Activated CD4-positive, alpha-beta memory T cell treated with anti-CD3 and anti-CD28 coated beads, Interleukin-2, amount 10 ng/mL, durations not matched to agents 7 days and 5 days (primary cell): ENCODE data around the gene KHSRP. TPM values are rescaled to one million over a fixed set of nuclear protein-coding genes. Genes with fewer than 3 reads are reported as not detected.
A peak's percentile ranks its signal among the peaks of the same experiment; 100 is the strongest.

Source experiments
- CTCF ChIA-PET: fragments of 350-600 bp; sonication (Branson Sonifier 250); formaldehyde crosslinking; loops from one replicate; lab custom pipeline; 2021; ENCODE audit warnings: antibody characterized with exemption, inconsistent platforms; lab: Charles Lee
- POLR2A ChIA-PET: fragments of 350-600 bp; sonication (Branson Sonifier 250); formaldehyde crosslinking; loops from one replicate; lab custom pipeline; 2021; ENCODE audit warnings: antibody characterized with exemption; lab: Charles Lee
- DNase-seq: peaks from one replicate; pipeline ENCODE4 v3.0.0-alpha.2; 2020
- H3K27ac Mint-ChIP-seq: one replicate; pipeline ENCODE4 v1.8.0; 2021; ENCODE audit warnings: mild to moderate bottlenecking, mixed read lengths
- H3K27me3 Mint-ChIP-seq: one replicate; pipeline ENCODE4 v1.8.0; 2021; ENCODE audit warnings: mixed read lengths
- H3K36me3 Mint-ChIP-seq: one replicate; pipeline ENCODE4 v1.8.0; 2021; ENCODE audit warnings: low read depth, mixed read lengths
- H3K4me1 Mint-ChIP-seq: one replicate; pipeline ENCODE4 v1.8.0; 2021; ENCODE audit warnings: mixed read lengths
- H3K4me3 Mint-ChIP-seq: one replicate; pipeline ENCODE4 v1.8.0; 2021; ENCODE audit warnings: mild to moderate bottlenecking, mixed read lengths
- H3K9me3 Mint-ChIP-seq: one replicate; pipeline ENCODE4 v1.8.0; 2021; ENCODE audit warnings: mixed read lengths
- total RNA-seq, 2 experiments: library from RNA; stranded (reverse); gene quantifications; one replicate each; pipeline ENCODE4 v1.2.3, GENCODE V29; 2021

KHSRP gene
- total RNA-seq, 2 experiments from 2014 or later = 246 to 250 TPM

DNA sequence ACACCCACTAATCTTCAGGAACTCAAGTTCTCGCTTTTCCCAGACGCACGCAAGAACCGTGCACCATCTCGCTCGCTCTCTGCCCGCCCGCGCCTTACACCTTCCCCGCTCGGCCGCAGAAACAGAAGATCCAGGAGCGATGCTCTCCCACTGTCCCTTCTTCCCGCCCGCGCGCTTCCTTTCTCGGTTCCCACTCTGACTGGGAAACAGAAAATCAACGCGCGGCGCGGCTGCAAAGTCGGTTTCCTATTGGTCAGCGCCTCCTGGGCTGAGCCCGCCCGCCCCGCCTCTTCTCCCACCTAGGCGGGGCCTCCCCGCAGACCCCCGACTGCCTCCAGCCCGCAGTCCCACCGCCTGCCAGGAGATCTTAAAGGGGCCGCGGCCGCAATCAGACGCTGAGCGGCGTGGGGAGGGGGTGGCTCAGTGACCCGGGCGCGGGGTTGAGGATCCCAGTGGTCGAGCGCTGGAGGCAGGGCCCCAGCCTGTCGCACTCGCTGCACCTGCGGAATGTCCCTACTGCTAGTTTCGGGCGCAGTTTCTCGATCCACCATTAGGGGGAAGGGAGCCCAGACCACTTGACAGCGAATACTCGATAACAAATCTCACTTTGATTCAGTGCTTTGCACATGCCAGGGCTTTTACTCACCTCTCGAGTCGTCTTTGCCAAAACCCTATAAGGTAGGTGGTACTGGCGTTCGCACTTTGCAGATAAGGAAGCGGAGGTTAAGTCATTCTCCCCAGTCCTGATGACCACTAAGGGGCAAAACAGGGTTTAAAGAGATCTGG lies 35.7 kb upstream of the KHSRP start:
- Mint-ChIP-seq H3K27ac (peak overlapping the region; percentile 78), H3K9me3 (peaks cover 2% of the 10 kb centered on the region), H3K36me3 (peaks cover 18% of the 10 kb centered on the region), H3K27me3 (no peaks in the 10 kb centered on the region), H3K4me3 (peak overlapping the region; percentile 83), H3K4me1 (peaks cover 19% of the 10 kb centered on the region)
- ChIA-PET CTCF (interaction anchor here (0.9 kb wide), 1 partner anchor 21 kb away, joined by 3 read pairs; the partner anchor contains the start of gene DENND1C), POLR2A (interaction anchor here (1.0 to 1.9 kb wide), 4 partner anchors 21 to 276 kb away, joined by 3 to 19 read pairs (median 4); partner anchors contain the start of gene DENND1C)
- DNase-seq = peak; percentile 97

DNA sequence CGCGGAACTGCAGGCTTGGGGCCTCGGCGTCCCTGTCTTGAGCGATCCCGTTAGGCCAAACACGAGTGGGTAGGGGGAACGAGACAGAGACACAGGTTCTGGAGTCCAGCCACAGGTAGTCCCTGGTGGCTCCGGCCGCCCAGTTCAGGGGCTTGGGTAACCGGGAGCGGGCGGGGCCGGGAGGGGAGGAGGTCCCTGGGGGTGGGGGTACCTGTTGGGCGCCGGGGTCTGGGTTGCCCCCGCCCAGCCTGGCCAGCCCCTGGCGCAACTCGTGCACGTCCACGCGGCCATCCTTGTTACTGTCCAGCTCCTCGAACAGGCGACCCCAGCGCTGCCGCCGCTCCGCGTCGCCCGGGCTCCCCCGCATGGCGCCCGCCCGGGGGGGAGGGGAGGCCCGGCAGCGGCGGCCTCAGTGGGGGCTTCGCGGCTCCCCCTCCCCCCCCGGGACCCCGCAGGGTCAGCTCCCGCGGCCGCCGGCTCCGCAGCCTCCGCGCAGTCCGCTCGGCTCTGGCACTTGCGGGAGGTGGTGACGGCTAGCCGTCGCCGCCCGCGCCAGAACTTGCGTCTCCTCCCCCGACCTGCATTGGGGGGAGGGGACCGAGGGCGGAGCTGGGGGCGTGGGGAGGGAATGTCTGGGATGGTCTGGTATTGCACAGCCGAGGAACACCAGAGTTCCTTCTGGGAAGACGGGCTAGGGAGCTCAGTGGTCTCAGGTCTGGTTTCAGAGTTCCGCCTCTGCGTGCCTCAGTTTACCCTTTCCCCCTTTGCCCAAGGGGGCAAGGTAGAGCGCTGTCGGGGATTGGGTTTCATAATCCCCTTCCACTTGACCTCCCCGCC lies 34.9 kb upstream of the KHSRP start, which contains the start of gene SLC25A23:
TSS of gene SLC25A23 (minus strand) at position 531 of the 837 bp plus-strand sequence. CDS start at position 367, 164 bp downstream.
- CTCF ChIA-PET = interaction anchor here (0.9 kb wide), 1 partner anchor 22 kb away, joined by 3 read pairs; the partner anchor contains the start of gene DENND1C
- peak within 1 kb of the TSS; percentile 78 for H3K27ac Mint-ChIP-seq
- DNase-seq = peak; percentile 74
- H3K9me3 Mint-ChIP-seq = peaks cover 9% of the 10 kb centered on the region
- H3K4me3 Mint-ChIP-seq = peak within 1 kb of the TSS; percentile 88
- peaks cover 19% of the 10 kb centered on the region for H3K4me1 Mint-ChIP-seq
- H3K36me3 Mint-ChIP-seq = peaks cover 26% of the 10 kb centered on the region
- no peaks in the 10 kb centered on the region for H3K27me3 Mint-ChIP-seq
- POLR2A ChIA-PET = interaction anchor here (1.0 to 1.9 kb wide), 4 partner anchors 22 to 277 kb away, joined by 3 to 19 read pairs (median 4); partner anchors contain the start of gene DENND1C

DNA sequence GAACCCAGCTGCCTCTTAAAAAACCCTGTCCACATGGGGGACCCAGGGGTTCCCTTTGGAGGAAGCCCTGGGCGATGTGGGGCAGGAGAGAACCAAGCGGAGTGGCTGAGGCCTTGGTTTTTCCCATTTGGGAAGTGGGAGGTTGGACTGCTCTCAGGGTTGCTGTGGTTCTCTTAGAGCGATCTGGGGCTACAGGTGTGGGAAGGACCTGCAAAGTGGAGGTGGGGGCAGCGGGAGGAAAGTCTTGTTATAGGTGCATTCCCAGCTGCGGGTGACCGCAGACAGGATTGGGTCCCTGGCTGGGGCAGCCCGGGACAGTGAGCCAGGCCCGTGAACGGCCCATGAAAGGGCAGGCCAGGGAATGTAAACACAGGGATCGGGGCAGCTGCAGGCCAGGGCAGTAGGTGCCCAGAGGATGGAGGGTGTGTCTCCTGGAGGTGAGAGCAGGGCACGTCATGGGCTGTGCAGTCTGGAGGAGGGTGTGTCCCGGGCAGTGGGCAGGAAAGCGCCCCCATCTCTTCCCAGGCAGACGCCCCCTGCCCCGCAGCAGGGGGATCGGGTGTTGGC lies 34.2 kb upstream of the KHSRP start:
- Mint-ChIP-seq H3K4me1 (peaks cover 19% of the 10 kb centered on the region), H3K36me3 (peaks cover 33% of the 10 kb centered on the region), H3K9me3 (peaks cover 14% of the 10 kb centered on the region), H3K27me3 (no peaks in the 10 kb centered on the region), H3K4me3 (peak overlapping the region; percentile 88), H3K27ac (peak overlapping the region; percentile 71)
- DNase-seq = no peak
- ChIA-PET POLR2A (interaction anchor here (1.1 to 1.9 kb wide), 4 partner anchors 22 to 65 kb away, joined by 4 to 19 read pairs (median 4); partner anchors contain the start of gene DENND1C), CTCF (interaction anchor here (0.9 to 1.0 kb wide), 3 partner anchors 23 to 159 kb away, joined by 3 read pairs; partner anchors contain the start of gene DENND1C)

DNA sequence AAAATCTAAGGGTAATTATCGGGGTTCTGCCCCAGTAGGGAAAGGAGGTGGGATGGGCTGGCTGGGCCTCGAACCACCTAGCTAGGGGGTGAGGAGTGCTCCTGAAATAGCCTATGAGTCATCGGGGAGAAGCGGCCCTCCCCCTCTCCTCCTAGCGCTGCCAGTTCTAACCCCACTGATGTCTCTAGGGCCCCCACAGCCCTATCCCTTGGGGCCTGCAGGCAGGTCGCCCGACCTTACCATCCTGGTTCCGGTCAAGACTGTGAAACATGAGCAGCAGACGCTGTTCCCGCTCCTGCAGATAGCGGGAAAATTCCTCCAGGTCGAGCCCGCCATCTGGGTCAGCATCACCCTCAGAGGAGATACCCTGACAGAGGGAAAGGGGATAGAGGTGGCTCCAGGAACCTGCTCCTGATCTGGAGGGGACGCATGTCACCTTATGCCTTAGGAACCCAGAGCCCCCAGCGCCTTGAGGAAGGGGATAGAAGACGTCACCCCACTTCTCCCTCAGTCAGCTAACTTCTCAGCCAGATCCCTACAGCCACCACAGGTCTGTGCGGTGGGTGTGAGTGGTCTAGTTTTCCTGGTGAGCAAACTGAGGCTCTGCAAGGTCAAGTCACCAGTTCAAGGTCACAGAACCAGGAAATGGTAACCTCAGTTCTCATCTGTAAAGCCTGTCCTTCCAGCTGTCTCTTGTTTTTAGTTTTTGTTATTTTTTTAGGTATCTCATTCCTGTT lies 33.5 kb upstream of the KHSRP start:
- Mint-ChIP-seq H3K9me3 (peaks cover 17% of the 10 kb centered on the region), H3K27ac (peak overlapping the region; percentile 71), H3K4me3 (peak overlapping the region; percentile 88), H3K36me3 (peaks cover 37% of the 10 kb centered on the region), H3K4me1 (peaks cover 19% of the 10 kb centered on the region), H3K27me3 (no peaks in the 10 kb centered on the region)
- DNase-seq = no peak
- CTCF ChIA-PET = interaction anchor here (0.9 to 1.0 kb wide), 2 partner anchors 23 to 158 kb away, joined by 3 read pairs; partner anchors contain the start of gene DENND1C
- POLR2A ChIA-PET = interaction anchor here (1.1 to 1.9 kb wide), 2 partner anchors 23 to 31 kb away, joined by 4 read pairs; partner anchors contain the start of gene DENND1C

GRCh38 chr19:6455924-6456323 lies 31.3 kb upstream of the KHSRP start:
- H3K36me3 Mint-ChIP-seq = peaks cover 49% of the 10 kb centered on the region
- H3K4me1 Mint-ChIP-seq = peaks cover 16% of the 10 kb centered on the region
- ChIA-PET POLR2A (no interaction called here), CTCF (interaction anchor here (1.1 kb wide), 1 partner anchor 25 kb away, joined by 3 read pairs; the partner anchor contains the start of gene DENND1C)
- peaks cover 17% of the 10 kb centered on the region for H3K9me3 Mint-ChIP-seq
- H3K27ac Mint-ChIP-seq = no peak overlapping the region
- DNase-seq = no peak
- no peaks in the 10 kb centered on the region for H3K27me3 Mint-ChIP-seq
- no peak overlapping the region for H3K4me3 Mint-ChIP-seq

DNA sequence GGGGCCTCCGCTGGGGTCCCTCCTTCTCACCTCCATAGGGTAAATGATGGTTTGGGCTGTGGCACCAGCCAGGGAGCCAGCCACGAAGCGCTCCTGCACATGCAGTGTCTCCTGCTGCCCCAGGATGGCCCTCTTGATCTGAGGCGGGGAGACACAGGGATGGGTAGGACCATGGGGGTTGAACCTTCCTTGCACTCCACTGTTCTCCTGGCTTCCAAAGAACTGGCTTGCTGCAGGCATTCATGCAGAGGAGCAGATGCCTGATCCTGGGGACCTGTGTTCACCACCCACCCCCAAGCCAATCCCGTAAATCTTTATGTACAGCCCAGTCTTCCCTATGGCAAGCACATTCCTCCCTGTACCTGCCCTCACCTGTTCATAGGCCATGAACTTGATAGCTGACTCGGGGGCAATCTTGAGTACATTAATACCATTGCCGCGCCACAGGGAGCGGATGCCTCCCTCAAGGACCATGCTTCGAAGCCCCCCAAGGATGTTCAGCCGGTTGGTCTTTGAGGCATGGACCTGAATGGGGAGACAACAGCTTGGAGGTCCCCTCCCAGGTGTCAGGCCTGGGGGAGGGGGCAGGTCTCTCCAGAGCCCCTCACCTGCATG lies 29.4 kb upstream of the KHSRP start:
- Mint-ChIP-seq H3K27ac (no peak overlapping the region), H3K4me1 (peaks cover 9% of the 10 kb centered on the region), H3K27me3 (no peaks in the 10 kb centered on the region), H3K36me3 (peaks cover 53% of the 10 kb centered on the region), H3K9me3 (peaks cover 17% of the 10 kb centered on the region), H3K4me3 (no peak overlapping the region)
- ChIA-PET POLR2A (no interaction called here), CTCF (no interaction called here)
- DNase-seq = no peak

DNA sequence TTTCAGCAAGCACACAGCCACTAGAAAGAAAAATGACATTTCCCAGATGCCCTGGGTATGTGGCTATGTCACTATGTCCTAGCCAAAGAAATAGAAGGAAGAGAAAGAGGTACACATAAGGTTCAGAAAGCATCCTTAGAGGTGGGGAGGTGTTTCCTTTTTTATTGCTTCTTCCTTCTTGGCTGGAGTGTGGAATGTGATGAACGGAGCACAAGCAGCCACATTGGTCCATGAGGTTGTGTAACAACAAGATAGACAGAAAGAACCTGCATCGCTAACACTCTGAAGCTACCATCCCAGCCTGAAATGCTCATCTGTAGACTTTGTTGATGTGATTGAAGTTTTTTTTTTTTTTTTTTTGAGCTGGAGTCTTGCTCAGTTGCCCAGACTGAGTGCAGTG lies 28.3 kb upstream of the KHSRP start:
- H3K36me3 Mint-ChIP-seq = peaks cover 53% of the 10 kb centered on the region
- no peak for DNase-seq
- ChIA-PET CTCF (no interaction called here), POLR2A (no interaction called here)
- H3K4me3 Mint-ChIP-seq = no peak overlapping the region
- H3K27ac Mint-ChIP-seq = no peak overlapping the region
- H3K4me1 Mint-ChIP-seq = no peaks in the 10 kb centered on the region
- peaks cover 17% of the 10 kb centered on the region for H3K9me3 Mint-ChIP-seq
- no peaks in the 10 kb centered on the region for H3K27me3 Mint-ChIP-seq

- H3K36me3 Mint-ChIP-seq = peaks cover 47% of the 10 kb centered on the region
- no peak overlapping the region for H3K27ac Mint-ChIP-seq
- no peak overlapping the region for H3K4me3 Mint-ChIP-seq
- H3K4me1 Mint-ChIP-seq = no peaks in the 10 kb centered on the region
- ChIA-PET POLR2A (no interaction called here), CTCF (interaction anchor here (0.7 kb wide), 1 partner anchor 19 kb away, joined by 3 read pairs; no protein-coding TSS in a partner anchor)
- peaks cover 17% of the 10 kb centered on the region for H3K9me3 Mint-ChIP-seq
- H3K27me3 Mint-ChIP-seq = no peaks in the 10 kb centered on the region
- DNase-seq = no peak
These were observed 27.6 kb upstream of the KHSRP start for GRCh38 chr19:6452223-6452614.

GRCh38 chr19:6451583-6452222 lies 27.1 kb upstream of the KHSRP start:
- ChIA-PET CTCF (interaction anchor here (0.7 kb wide), 1 partner anchor 19 kb away, joined by 3 read pairs; no protein-coding TSS in a partner anchor), POLR2A (no interaction called here)
- H3K27me3 Mint-ChIP-seq = no peaks in the 10 kb centered on the region
- no peaks in the 10 kb centered on the region for H3K4me1 Mint-ChIP-seq
- H3K36me3 Mint-ChIP-seq = peaks cover 46% of the 10 kb centered on the region
- H3K4me3 Mint-ChIP-seq = no peak overlapping the region
- no peak for DNase-seq
- H3K9me3 Mint-ChIP-seq = peaks cover 17% of the 10 kb centered on the region
- H3K27ac Mint-ChIP-seq = no peak overlapping the region

- no peaks in the 10 kb centered on the region for H3K4me1 Mint-ChIP-seq
- H3K9me3 Mint-ChIP-seq = peaks cover 14% of the 10 kb centered on the region
- no peaks in the 10 kb centered on the region for H3K27me3 Mint-ChIP-seq
- DNase-seq = no peak
- no peak overlapping the region for H3K27ac Mint-ChIP-seq
- no peak overlapping the region for H3K4me3 Mint-ChIP-seq
- ChIA-PET POLR2A (no interaction called here), CTCF (no interaction called here)
- peaks cover 34% of the 10 kb centered on the region for H3K36me3 Mint-ChIP-seq
These were observed 25.6 kb upstream of the KHSRP start for GRCh38 chr19:6450166-6450565.

DNA sequence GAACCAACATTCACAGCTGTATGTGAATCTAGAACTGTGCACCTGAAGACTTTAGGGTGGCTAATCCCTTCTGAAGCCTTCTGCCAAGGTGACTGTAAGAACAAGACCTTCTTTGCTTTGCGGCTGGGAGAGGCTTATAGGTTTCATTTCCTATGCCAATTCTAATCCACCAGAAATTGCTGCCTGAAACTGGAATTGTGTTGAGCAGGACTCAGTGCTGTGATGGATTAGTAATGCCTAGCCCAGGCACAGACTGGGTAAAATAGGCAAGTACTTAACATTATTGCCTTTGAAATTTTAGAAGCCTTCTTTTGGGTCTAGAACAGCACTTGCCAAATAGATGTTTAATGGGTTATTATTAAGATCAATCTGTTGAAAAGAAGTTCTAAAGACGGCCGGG lies 23.4 kb upstream of the KHSRP start:
- Mint-ChIP-seq H3K4me1 (no peaks in the 10 kb centered on the region), H3K27me3 (no peaks in the 10 kb centered on the region), H3K9me3 (no peaks in the 10 kb centered on the region), H3K36me3 (peaks cover 16% of the 10 kb centered on the region), H3K27ac (no peak overlapping the region), H3K4me3 (no peak overlapping the region)
- ChIA-PET POLR2A (no interaction called here), CTCF (no interaction called here)
- no peak for DNase-seq
